Psoas muscle (tissue), 8 donors: ENCODE measurements around the gene SRGN. TPM values are rescaled to one million over a fixed set of nuclear protein-coding genes. Genes with fewer than 3 reads are reported as not detected.

ENCODE experiments used
- ATAC-seq, 4 donors: fragments of 200-7000 bp; cut with Tn5 transposase; one replicate each; pipeline ENCODE4 v1.9.1; 2020; ENCODE audit warnings: moderate library complexity in 3 of 4, mild to moderate bottlenecking in 2 of 4
- DNase-seq, 2 donors: peaks; one replicate each; pipeline ENCODE4 v3.0.0-alpha.2; 2020
- H3K27ac ChIP-seq: fragments of 200-600 bp; one replicate; pipeline ENCODE4 v1.8.0; 2022
- H3K27me3 ChIP-seq, 3 donors: fragments of 200-600 bp in 1 of 3; one replicate each; pipeline versions ENCODE4 v1.6.1 to v1.8.0; 2013 to 2022; ENCODE audit warnings: low read length in 2 of 3, mild to moderate bottlenecking in 2 of 3, moderate library complexity in 1 of 3; ENCODE audit not compliant: insufficient read depth in 3 of 3
- H3K36me3 ChIP-seq, 2 donors: fragments of 200-600 bp in 1 of 2; one replicate each; pipeline versions ENCODE4 v1.6.1 to v1.8.0; 2013 to 2022; ENCODE audit warnings: low read depth in 1 of 2, mild to moderate bottlenecking in 1 of 2, moderate library complexity in 1 of 2; ENCODE audit not compliant: insufficient read depth in 1 of 2
- H3K4me1 ChIP-seq: fragments of 200-600 bp; one replicate; pipeline ENCODE4 v1.8.0; 2022
- H3K4me3 ChIP-seq: fragments of 200-600 bp; one replicate; pipeline ENCODE4 v1.8.0; 2022; ENCODE audit warnings: mild to moderate bottlenecking
- H3K9me3 ChIP-seq: fragments of 200-600 bp; one replicate; pipeline ENCODE4 v1.8.0; 2022
- CTCF ChIP-seq: fragments of 200-600 bp; IDR thresholded peaks from one replicate; pipeline ENCODE4 v1.8.0; 2022; ENCODE audit warnings: antibody characterized with exemption
- WGBS, 3 donors: extraction: QIAGEN DNeasy Blood & Tissue Kit; methylation state at CpG; one replicate each; pipeline versions ENCODE4 v1.1.6 to v1.1.7; 2013; 5-methylcytosine and 5-hydroxymethylcytosine counted together
- intact Hi-C, 2 donors: fragments of 100-400 bp; cut with DNase I; formaldehyde crosslinking; loops; one replicate each; pipeline versions ENCODE4 v1.11.0 to v1.14.2; 2022
- polyA plus RNA-seq, 3 donors: library from polyadenylated mRNA; stranded (reverse); fragments of 200-250 nt; gene quantifications; one replicate each; pipeline ENCODE4 v1.2.3, GENCODE V29; 2013
- total RNA-seq, 4 donors: library from RNA; stranded (reverse); fragmentation: NEBNext Ultra II Directional in 2 of 4; extraction: Animal tissue kit (Norgen Biotek cat#: 25700) in 2 of 4; gene quantifications; one replicate each; pipeline versions ENCODE4 v1.2.1 to v1.2.4, GENCODE V29; 2021 to 2023
- donor health status: healthy with polysubstance abuse.
- donor health status: DM: no; HTN: no; CAD: no; lungs with moderate emphysema.
- donor health status: Bipolar disorder and iron deficiency.
- donor health status: healthy.
- donor health status: DM: yes; HTN: yes; CAD: no.
- donor health status: DM: no; HTN: no; CAD: no.
- donor health status: DM: no; HTN: no; CAD: no.
- donor health status: DM: yes; HTN: yes; CAD: no.

The SRGN gene
- total and polyA plus RNA-seq, 7 donors, result 27.8 to 54.0 (median 32.9) TPM

GRCh38 chr10:69090685-69091084 is 2.8 kb downstream of the SRGN start:
- no peak for DNase-seq

GRCh38 chr10:69091143-69091651 is 3.3 kb downstream of the SRGN start:
- TF ChIP-seq CTCF, result no peak
- WGBS, 3 donors, result 62 to 63% (median 63%) methylated on average over 8 of the region's 8 CpGs
- ATAC-seq (no peak), DNase-seq (no peak)
- no peaks in the 10 kb centered on the region for H3K9me3 ChIP-seq
- peaks cover 5% of the 10 kb centered on the region for H3K4me1 ChIP-seq
- H3K27ac ChIP-seq, result no peak overlapping the region
- H3K4me3 ChIP-seq, result peak overlapping the region; percentile 64
- intact Hi-C loops, result loop anchor here in 1 of 2 donors (5.0 kb wide), 1 partner anchor 84 kb away; no protein-coding TSS in a partner anchor
- no peaks in the 10 kb centered on the region for H3K27me3 ChIP-seq
- no peaks in the 10 kb centered on the region for H3K36me3 ChIP-seq

More at GRCh38 chr10:69090685-69091084, 2.8 kb downstream of the SRGN start:
- peak overlapping the region; percentile 64 for H3K4me3 ChIP-seq
- H3K27me3 ChIP-seq, result no peaks in the 10 kb centered on the region
- H3K4me1 ChIP-seq, result peaks cover 5% of the 10 kb centered on the region
- no peaks in the 10 kb centered on the region for H3K36me3 ChIP-seq
- intact Hi-C loops, result loop anchor here in 1 of 2 donors (5.0 kb wide), 1 partner anchor 83 kb away; no protein-coding TSS in a partner anchor
- 63 to 72% (median 65%) methylated on average over 1 of the region's 1 CpG for WGBS, 3 donors
- no peak overlapping the region for H3K27ac ChIP-seq
- no peak for ATAC-seq
- H3K9me3 ChIP-seq, result no peaks in the 10 kb centered on the region
- TF ChIP-seq CTCF, result no peak

- intact Hi-C loops, result loop anchor here (2.0 to 5.0 kb wide), 2 partner anchors 86 to 88 kb away; no protein-coding TSS in a partner anchor
- no peaks in the 10 kb centered on the region for H3K9me3 ChIP-seq
- H3K27me3 ChIP-seq, result no peaks in the 10 kb centered on the region
- ATAC-seq (peak; percentile 84 to 95 (median 88)), DNase-seq (peak; percentile 33 to 60)
- TF ChIP-seq CTCF, result peak; percentile 78
- peak overlapping the region; percentile 5 for H3K27ac ChIP-seq
- no peaks in the 10 kb centered on the region for H3K36me3 ChIP-seq
- 46 to 52% (median 47%) methylated on average over 17 of the region's 17 CpGs for WGBS, 3 donors
- H3K4me3 ChIP-seq, result peak overlapping the region; percentile 8
- peaks cover 5% of the 10 kb centered on the region for H3K4me1 ChIP-seq
Observed at GRCh38 chr10:69092959-69093850, 5.3 kb downstream of the SRGN start.

GRCh38 chr10:69093933-69094332 is 6.0 kb downstream of the SRGN start:
- DNase-seq (no peak), ATAC-seq (no peak)
- TF ChIP-seq CTCF, result no peak
- intact Hi-C loops, result loop anchor here (2.0 to 5.0 kb wide), 2 partner anchors 87 to 89 kb away; no protein-coding TSS in a partner anchor
- Histone ChIP-seq H3K27me3 (no peaks in the 10 kb centered on the region), H3K9me3 (no peaks in the 10 kb centered on the region), H3K4me1 (peaks cover 5% of the 10 kb centered on the region), H3K36me3 (no peaks in the 10 kb centered on the region), H3K4me3 (no peak overlapping the region), H3K27ac (no peak overlapping the region)
- whole genome bisulfite sequencing, 3 donors, result 79 to 92% (median 88%) methylated on average over 1 of the region's 1 CpG
